Type B pancreatic cell (in vitro differentiated cells): Measurements from ENCODE around the gene ZFP36L1. TPM values are rescaled to one million over a fixed set of nuclear protein-coding genes. Genes with fewer than 3 reads are reported as not detected.

ENCODE experiments used
- DNase-seq: peaks from one replicate; pipeline ENCODE4 v3.0.0; 2021; ENCODE audit warnings: mixed read lengths; ENCODE audit not compliant: unreplicated experiment; ENCODE audit errors: extremely low spot score
- H3K27ac Mint-ChIP-seq: 2 replicates; pipeline ENCODE4 v1.8.0; 2021; ENCODE audit warnings: mild to moderate bottlenecking, mixed read lengths
- H3K27me3 Mint-ChIP-seq: 2 replicates; pipeline ENCODE4 v1.8.0; 2021; ENCODE audit warnings: mixed read lengths
- H3K36me3 Mint-ChIP-seq: 2 replicates; pipeline ENCODE4 v1.8.0; 2021; ENCODE audit warnings: mixed read lengths
- H3K4me1 Mint-ChIP-seq: one replicate; pipeline ENCODE4 v1.8.0; 2021; ENCODE audit warnings: mixed read lengths; ENCODE audit not compliant: unreplicated experiment
- H3K4me3 Mint-ChIP-seq: 2 replicates; pipeline ENCODE4 v1.8.0; 2021; ENCODE audit warnings: mild to moderate bottlenecking, mixed read lengths
- H3K9me3 Mint-ChIP-seq: 2 replicates; pipeline ENCODE4 v1.8.0; 2021; ENCODE audit warnings: mixed read lengths
- CTCF ChIP-seq: fragments of 200-600 bp; sonication (generic); conservative IDR thresholded peaks from 2 replicates; pipeline ENCODE4 v1.5.0; 2021; ENCODE audit warnings: antibody characterized with exemption, mild to moderate bottlenecking
- total RNA-seq: library from RNA; stranded (reverse); gene quantifications from 2 replicates; pipeline ENCODE4 v1.2.1, GENCODE V29; 2021; ENCODE audit warnings: low replicate concordance

Gene ZFP36L1
- total RNA-seq, 1 donor from 2014 or later = 457 TPM

- no peaks in the 10 kb centered on the region for H3K9me3 Mint-ChIP-seq
- no peaks in the 10 kb centered on the region for H3K27me3 Mint-ChIP-seq
- H3K4me3 Mint-ChIP-seq = peak overlapping the region; percentile 44
- no peaks in the 10 kb centered on the region for H3K36me3 Mint-ChIP-seq
- TF ChIP-seq CTCF = no peak
- DNase-seq = no peak
- peak overlapping the region; percentile 29 for H3K27ac Mint-ChIP-seq
- peaks cover 37% of the 10 kb centered on the region for H3K4me1 Mint-ChIP-seq
These were observed 30.8 kb upstream of the ZFP36L1 start for GRCh38 chr14:68823434-68824206.

DNA sequence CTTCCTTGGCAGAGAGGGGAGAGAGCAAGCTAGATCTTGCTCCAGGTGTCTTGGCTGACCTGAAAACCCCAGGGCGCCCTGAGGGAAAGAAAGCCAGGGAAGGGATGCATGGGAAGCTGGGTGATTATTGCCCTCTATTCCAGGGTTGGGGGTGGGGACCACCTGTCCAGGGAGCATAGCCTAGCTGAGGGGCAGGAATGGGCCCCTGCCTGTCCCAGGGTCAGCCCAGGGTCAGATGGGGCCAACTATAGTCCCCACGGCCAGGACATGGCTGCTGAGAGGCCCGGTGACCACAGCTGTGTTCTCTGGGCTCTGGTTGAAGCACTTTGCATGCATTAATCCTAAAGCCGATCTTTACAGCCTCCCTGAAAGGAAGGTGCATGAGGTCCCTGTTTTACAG is 30.1 kb upstream of the ZFP36L1 start:
- Mint-ChIP-seq H3K36me3 (no peaks in the 10 kb centered on the region), H3K4me3 (no peak overlapping the region), H3K27ac (peak overlapping the region; percentile 29), H3K27me3 (no peaks in the 10 kb centered on the region), H3K4me1 (peaks cover 37% of the 10 kb centered on the region), H3K9me3 (no peaks in the 10 kb centered on the region)
- no peak for DNase-seq
- TF ChIP-seq CTCF = no peak

- no peak for TF ChIP-seq CTCF
- H3K4me1 Mint-ChIP-seq = peaks cover 41% of the 10 kb centered on the region
- peak overlapping the region; percentile 69 for H3K27ac Mint-ChIP-seq
- no peak overlapping the region for H3K4me3 Mint-ChIP-seq
- no peaks in the 10 kb centered on the region for H3K9me3 Mint-ChIP-seq
- H3K27me3 Mint-ChIP-seq = no peaks in the 10 kb centered on the region
- DNase-seq = peak; percentile 34
- no peaks in the 10 kb centered on the region for H3K36me3 Mint-ChIP-seq
These were observed 29.3 kb upstream of the ZFP36L1 start for GRCh38 chr14:68822132-68822651.

- Mint-ChIP-seq H3K27ac (peak overlapping the region; percentile 94), H3K9me3 (no peaks in the 10 kb centered on the region), H3K27me3 (no peaks in the 10 kb centered on the region), H3K4me3 (no peak overlapping the region), H3K36me3 (no peaks in the 10 kb centered on the region), H3K4me1 (peaks cover 46% of the 10 kb centered on the region)
- TF ChIP-seq CTCF = no peak
- peak; percentile 69 for DNase-seq
These were observed 28.3 kb upstream of the ZFP36L1 start for GRCh38 chr14:68820999-68821683.

DNA sequence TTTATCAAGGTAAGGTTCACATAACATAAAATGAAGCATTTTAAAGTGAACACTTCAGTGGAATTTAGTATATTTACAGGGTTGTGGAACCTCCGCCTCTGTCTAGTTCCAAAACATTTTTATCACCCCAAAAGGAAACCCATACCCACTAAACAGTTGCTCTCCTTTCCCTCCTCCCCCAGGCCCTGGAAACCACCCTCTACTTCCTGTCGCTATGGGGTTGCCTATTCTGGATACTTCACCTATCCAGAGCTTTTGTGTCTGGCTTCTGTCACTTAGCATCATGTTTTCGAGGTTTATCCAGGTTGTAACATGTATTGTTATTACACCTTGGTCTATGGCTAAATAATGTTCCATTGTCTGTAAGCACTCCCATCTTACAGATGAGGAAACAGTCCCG is 27.7 kb upstream of the ZFP36L1 start:
- no peaks in the 10 kb centered on the region for H3K36me3 Mint-ChIP-seq
- no peaks in the 10 kb centered on the region for H3K9me3 Mint-ChIP-seq
- H3K4me1 Mint-ChIP-seq = peaks cover 50% of the 10 kb centered on the region
- H3K27ac Mint-ChIP-seq = peak overlapping the region; percentile 94
- no peaks in the 10 kb centered on the region for H3K27me3 Mint-ChIP-seq
- TF ChIP-seq CTCF = no peak
- H3K4me3 Mint-ChIP-seq = no peak overlapping the region
- no peak for DNase-seq
